ENCODE data around the gene FSTL4. TPM values are rescaled to one million over a fixed set of nuclear protein-coding genes. Genes with fewer than 3 reads are reported as not detected.

FSTL4 gene
- total RNA-seq, 1 donor from 2014 or later = 0.67 TPM

DNA sequence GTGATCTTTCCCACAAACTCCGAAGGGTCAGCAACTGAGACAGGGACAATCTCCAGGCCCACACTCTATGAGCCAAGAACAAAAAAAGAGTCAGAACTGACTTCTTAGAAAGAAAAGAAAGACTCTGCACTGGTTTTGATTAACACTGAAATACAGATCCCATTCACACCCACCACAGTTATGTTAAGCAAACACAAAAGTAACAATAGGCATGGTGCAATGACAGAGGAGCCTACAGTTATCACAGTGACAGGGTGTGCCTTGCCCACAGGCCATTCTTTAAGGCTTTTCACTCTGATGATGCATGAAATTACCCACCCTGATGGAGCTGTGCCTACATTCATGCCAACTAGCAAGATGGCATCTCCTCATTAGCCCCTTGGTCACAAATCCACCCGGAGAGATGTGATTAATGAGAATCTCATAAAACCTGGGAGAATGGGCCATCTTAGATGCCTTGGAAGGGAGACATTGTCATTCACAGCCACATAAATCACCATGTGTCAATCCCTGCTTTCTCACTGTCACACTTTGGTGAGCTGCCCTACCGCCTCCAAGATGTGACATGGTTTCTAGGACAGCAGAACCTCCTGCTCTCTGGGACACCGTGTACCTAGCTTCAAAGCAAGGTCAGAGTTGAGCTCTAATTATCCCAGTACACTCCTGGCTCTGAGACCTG is 27.6 kb upstream of the FSTL4 start:
- no peaks in the 10 kb centered on the region for H3K36me3 ChIP-seq
- H3K4me3 ChIP-seq = no peak overlapping the region
- no peaks in the 10 kb centered on the region for H3K4me1 ChIP-seq
- TF ChIP-seq, protein P1, sequence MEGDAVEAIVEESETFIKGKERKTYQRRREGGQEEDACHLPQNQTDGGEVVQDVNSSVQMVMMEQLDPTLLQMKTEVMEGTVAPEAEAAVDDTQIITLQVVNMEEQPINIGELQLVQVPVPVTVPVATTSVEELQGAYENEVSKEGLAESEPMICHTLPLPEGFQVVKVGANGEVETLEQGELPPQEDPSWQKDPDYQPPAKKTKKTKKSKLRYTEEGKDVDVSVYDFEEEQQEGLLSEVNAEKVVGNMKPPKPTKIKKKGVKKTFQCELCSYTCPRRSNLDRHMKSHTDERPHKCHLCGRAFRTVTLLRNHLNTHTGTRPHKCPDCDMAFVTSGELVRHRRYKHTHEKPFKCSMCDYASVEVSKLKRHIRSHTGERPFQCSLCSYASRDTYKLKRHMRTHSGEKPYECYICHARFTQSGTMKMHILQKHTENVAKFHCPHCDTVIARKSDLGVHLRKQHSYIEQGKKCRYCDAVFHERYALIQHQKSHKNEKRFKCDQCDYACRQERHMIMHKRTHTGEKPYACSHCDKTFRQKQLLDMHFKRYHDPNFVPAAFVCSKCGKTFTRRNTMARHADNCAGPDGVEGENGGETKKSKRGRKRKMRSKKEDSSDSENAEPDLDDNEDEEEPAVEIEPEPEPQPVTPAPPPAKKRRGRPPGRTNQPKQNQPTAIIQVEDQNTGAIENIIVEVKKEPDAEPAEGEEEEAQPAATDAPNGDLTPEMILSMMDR (IDR thresholded peaks at IDR 0.05) = no peak
- H3K9me3 ChIP-seq = no peaks in the 10 kb centered on the region
- no peak overlapping the region for H3K27ac ChIP-seq
- intact Hi-C loops (cut with DNase I) = no loop called here
- H3K27me3 ChIP-seq = no peaks in the 10 kb centered on the region
- no peak for ATAC-seq
- no peak for DNase-seq

DNA sequence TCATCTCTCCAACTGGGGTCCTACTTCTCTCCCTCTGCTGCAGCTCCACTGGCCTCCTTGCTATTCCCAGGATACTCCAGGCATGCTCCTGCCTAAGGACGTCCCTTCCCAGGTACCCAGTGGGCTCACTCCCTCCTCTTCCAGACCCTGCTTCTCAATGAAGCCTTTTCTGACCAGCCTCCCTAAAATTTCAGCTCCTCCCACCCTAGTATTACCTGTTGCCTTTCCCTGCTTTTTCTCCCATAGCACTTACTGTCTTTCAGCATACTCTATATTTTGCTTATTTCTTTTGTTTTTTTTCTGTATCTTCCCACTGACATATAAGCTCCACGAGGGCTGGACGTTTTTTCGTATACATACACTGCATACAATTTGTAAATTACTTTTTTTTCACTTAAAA is 26.1 kb upstream of the FSTL4 start:
- ATAC-seq = no peak
- Histone ChIP-seq H3K27me3 (no peaks in the 10 kb centered on the region), H3K27ac (no peak overlapping the region), H3K36me3 (no peaks in the 10 kb centered on the region), H3K4me1 (no peaks in the 10 kb centered on the region), H3K9me3 (no peaks in the 10 kb centered on the region), H3K4me3 (no peak overlapping the region)
- DNase-seq = no peak
- intact Hi-C loops (cut with DNase I) = no loop called here
- TF ChIP-seq, protein P1 (IDR thresholded peaks at IDR 0.05) = no peak

DNA sequence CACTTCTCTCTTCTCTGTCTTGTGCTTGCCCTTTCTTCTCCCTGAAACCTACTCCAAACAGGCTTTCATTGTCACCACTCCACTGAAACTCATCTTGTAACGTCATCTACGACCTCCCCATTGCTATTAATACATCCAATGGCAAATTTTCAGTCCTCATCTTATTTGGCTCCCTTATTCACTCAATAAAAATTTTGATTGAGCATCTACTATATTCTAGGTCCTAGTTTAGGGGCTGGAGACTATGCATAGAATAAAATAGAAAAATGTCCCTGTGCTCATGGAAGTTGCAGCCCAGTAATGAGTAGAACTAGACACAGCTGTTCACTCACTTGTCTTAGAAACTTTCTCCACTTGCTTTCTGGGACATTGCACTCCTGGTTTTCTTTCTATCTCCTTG is 24.9 kb upstream of the FSTL4 start:
- no peak for ATAC-seq
- TF ChIP-seq, protein P1 (IDR thresholded peaks at IDR 0.05) = no peak
- H3K4me3 ChIP-seq = no peak overlapping the region

DNA sequence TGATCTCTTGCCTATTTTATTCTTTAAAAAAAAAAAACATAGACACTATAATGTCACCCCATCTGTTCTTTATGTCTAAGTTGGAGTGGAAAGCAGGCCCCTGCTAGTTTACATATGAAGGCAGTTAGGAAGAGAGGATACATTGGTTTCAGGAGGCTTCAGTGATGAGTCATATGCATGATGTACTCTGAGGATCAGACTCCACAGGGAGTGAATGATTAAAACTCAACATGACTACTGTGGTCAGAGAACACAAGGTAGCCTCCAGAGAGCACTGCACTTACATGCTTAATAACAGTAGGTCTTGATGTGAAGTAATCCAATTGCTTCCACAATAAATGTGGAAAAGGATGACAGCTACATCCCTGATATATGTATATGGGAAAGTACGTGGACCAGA is 22.7 kb upstream of the FSTL4 start:
- ATAC-seq = no peak
- no peak overlapping the region for H3K27ac ChIP-seq

More for the DNA sequence above, 24.9 kb upstream of the FSTL4 start:
- H3K4me1 ChIP-seq = no peaks in the 10 kb centered on the region
- H3K36me3 ChIP-seq = no peaks in the 10 kb centered on the region
- H3K27me3 ChIP-seq = no peaks in the 10 kb centered on the region
- no peaks in the 10 kb centered on the region for H3K9me3 ChIP-seq
- no peak overlapping the region for H3K27ac ChIP-seq
- no peak for DNase-seq
- intact Hi-C loops (cut with DNase I) = no loop called here

DNA sequence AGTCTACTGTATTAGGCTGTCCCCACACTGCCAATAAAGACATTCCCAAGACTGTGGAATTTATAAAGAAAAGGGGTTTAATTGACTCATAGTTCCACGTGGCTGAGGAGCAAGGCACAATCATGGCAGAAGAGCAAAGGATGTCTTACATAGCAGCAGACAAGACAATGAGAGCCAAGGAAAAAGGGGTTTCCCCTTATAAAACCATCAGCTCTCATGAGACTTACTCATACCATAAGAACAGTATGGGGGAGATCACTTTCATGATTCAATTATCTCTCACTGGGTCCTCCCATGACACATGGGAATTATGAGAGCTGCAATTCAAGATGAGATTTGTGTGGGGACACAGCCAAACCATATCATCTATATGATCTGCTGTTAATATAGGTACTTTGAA is 14.8 kb upstream of the FSTL4 start:
- H3K27me3 ChIP-seq = peaks cover 6% of the 10 kb centered on the region
- no peak for ATAC-seq
- intact Hi-C loops (cut with DNase I) = no loop called here

More for the DNA sequence above, 22.7 kb upstream of the FSTL4 start:
- H3K9me3 ChIP-seq = no peaks in the 10 kb centered on the region
- no peak overlapping the region for H3K4me3 ChIP-seq
- H3K4me1 ChIP-seq = no peaks in the 10 kb centered on the region
- H3K36me3 ChIP-seq = no peaks in the 10 kb centered on the region
- intact Hi-C loops (cut with DNase I) = no loop called here
- no peak for DNase-seq
- H3K27me3 ChIP-seq = no peaks in the 10 kb centered on the region
- TF ChIP-seq, protein P1 (IDR thresholded peaks at IDR 0.05) = no peak

More for the DNA sequence above, 14.8 kb upstream of the FSTL4 start:
- H3K36me3 ChIP-seq = no peaks in the 10 kb centered on the region
- DNase-seq = no peak
- TF ChIP-seq, protein P1 (IDR thresholded peaks at IDR 0.05) = no peak
- H3K4me3 ChIP-seq = no peak overlapping the region
- no peaks in the 10 kb centered on the region for H3K4me1 ChIP-seq
- H3K27ac ChIP-seq = no peak overlapping the region
- H3K9me3 ChIP-seq = no peaks in the 10 kb centered on the region
